T-cell (primary cell): ENCODE measurements around the gene ARR3. TPM values are rescaled to one million over a fixed set of nuclear protein-coding genes. Genes with fewer than 3 reads are reported as not detected.
"Not testable (repeated sequence)": the region's sequence is repeated elsewhere in the genome, so short reads cannot be mapped to it uniquely, and the experiment has no call there.

Experiments
- ATAC-seq, 4 experiments: fragments of 200-7000 bp in 3 of 4; fragments of 150-1000 bp in 1 of 4; cut with Tn5 transposase; replicated peaks in 1 of 4; 1 replicate in 3 of 4; 2 replicates in 1 of 4; pipeline ENCODE4 v1.10.0; 2021; ENCODE audit warnings: moderate library complexity in 3 of 4, mild to moderate bottlenecking in 2 of 4, moderate number of reproducible peaks in 1 of 4
- CTCF ChIA-PET, 2 donors: fragments of 300-600 bp; sonication (Branson Sonifier 250); formaldehyde crosslinking; loops; one replicate each; lab custom pipeline; 2022; ENCODE audit warnings: antibody characterized with exemption in 2 of 2; lab: Charles Lee
- POLR2A ChIA-PET, 2 donors: fragments of 300-600 bp; sonication (Branson Sonifier 250); formaldehyde crosslinking; loops; one replicate each; lab custom pipeline; 2022; ENCODE audit warnings: antibody characterized with exemption in 2 of 2; lab: Charles Lee
- DNase-seq, 35 experiments: peaks; one replicate each; pipeline versions ENCODE4 v3.0.0 to v3.0.0-alpha.2; 2013 to 2023
- H3K27ac ChIP-seq: one replicate; pipeline ENCODE4 v1.5.1; 2013; ENCODE audit warnings: low read length
- H3K27me3 ChIP-seq, 2 experiments: replicated peaks in 1 of 2; 1 replicate in 1 of 2; 2 replicates in 1 of 2; pipeline versions ENCODE4 v1.6.1 to v1.7.0; 2013; ENCODE audit warnings: low read length in 1 of 2, mixed read lengths in 1 of 2; ENCODE audit not compliant: control insufficient read depth in 2 of 2, insufficient read depth in 2 of 2; ENCODE audit errors: extremely low read depth in 1 of 2
- H3K36me3 ChIP-seq, 2 donors: 1 replicate in 1 of 2; 2 replicates in 1 of 2; pipeline versions ENCODE4 v1.6.1 to v1.7.0; 2013; ENCODE audit warnings: low read length in 1 of 2; ENCODE audit not compliant: control insufficient read depth in 2 of 2, insufficient read depth in 1 of 2; ENCODE audit errors: extremely low read depth in 1 of 2
- H3K4me1 ChIP-seq, 2 experiments: 1 replicate in 1 of 2; 2 replicates in 1 of 2; pipeline versions ENCODE4 v1.6.1 to v1.7.0; 2013; ENCODE audit warnings: low read length in 2 of 2, mixed read lengths in 1 of 2; ENCODE audit not compliant: insufficient read depth in 2 of 2, control insufficient read depth in 1 of 2; ENCODE audit errors: extremely low read depth in 1 of 2
- H3K4me3 ChIP-seq, 2 donors: 1 replicate in 1 of 2; 2 replicates in 1 of 2; pipeline versions ENCODE4 v1.5.1 to v1.7.0; 2013; ENCODE audit warnings: mild to moderate bottlenecking in 2 of 2, low read length in 1 of 2, moderate library complexity in 1 of 2; ENCODE audit not compliant: control insufficient read depth in 1 of 2; ENCODE audit errors: extremely low read depth in 1 of 2
- H3K9me3 ChIP-seq: 2 replicates; pipeline ENCODE4 v1.7.0; 2013
- H3K27ac Mint-ChIP-seq, 2 donors: one replicate each; pipeline ENCODE4 v1.8.0; 2020 to 2021; ENCODE audit warnings: mild to moderate bottlenecking in 2 of 2, mixed read lengths in 2 of 2
- H3K27me3 Mint-ChIP-seq, 2 donors: one replicate each; pipeline ENCODE4 v1.8.0; 2021 to 2022; ENCODE audit warnings: mixed read lengths in 2 of 2
- H3K36me3 Mint-ChIP-seq: one replicate; pipeline ENCODE4 v1.8.0; 2021; ENCODE audit warnings: mixed read lengths
- H3K4me1 Mint-ChIP-seq, 3 donors: one replicate each; pipeline ENCODE4 v1.8.0; 2020 to 2022; ENCODE audit warnings: mixed read lengths in 3 of 3, mild to moderate bottlenecking in 1 of 3
- H3K4me3 Mint-ChIP-seq, 3 donors: one replicate each; pipeline ENCODE4 v1.8.0; 2020 to 2022; ENCODE audit warnings: mild to moderate bottlenecking in 3 of 3, mixed read lengths in 3 of 3, moderate library complexity in 3 of 3
- H3K9me3 Mint-ChIP-seq, 3 donors: one replicate each; pipeline ENCODE4 v1.8.0; 2020 to 2022; ENCODE audit warnings: mixed read lengths in 3 of 3
- WGBS: methylation state at CpG from one replicate; pipeline ENCODE4 v1.1.5; 2013; ENCODE audit warnings: missing lambda C conversion rate; ENCODE audit not compliant: insufficient coverage; 5-methylcytosine and 5-hydroxymethylcytosine counted together
- total RNA-seq, 35 experiments: library from RNA in 6 of 35; stranded (reverse) in 6 of 35; fragments of 120-200 nt in 1 of 35; gene quantifications; one replicate each; pipeline versions ENCODE4 v1.2.1 to v1.2.4 and lab custom pipeline; 2013 to 2026

ARR3 gene
- total RNA-seq, 5 donors from 2014 or later (not counting 1 experiment from before 2014, with no cell fraction given), result not detected

DNA sequence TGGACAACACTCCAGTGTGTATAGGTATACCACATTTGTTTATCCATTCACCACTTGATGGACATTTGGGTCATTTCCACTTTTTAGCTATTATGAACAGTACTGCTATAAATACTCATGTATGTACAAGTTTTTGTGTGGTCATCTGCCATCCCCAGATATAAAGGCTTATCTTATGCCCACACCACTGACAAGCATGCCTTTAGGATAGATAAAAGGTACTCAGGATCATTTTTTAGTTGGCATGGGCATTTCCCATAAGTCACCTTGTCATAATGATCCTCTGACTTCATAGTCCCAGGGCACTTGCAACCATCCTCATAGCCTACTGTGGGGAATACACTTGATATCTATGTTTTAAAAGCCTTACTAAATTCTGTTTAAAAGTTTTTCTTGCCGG lies 27.4 kb upstream of the ARR3 start:
- Mint-ChIP-seq H3K4me1 (no peaks in the 10 kb centered on the region), H3K27ac (no peak overlapping the region)

DNA sequence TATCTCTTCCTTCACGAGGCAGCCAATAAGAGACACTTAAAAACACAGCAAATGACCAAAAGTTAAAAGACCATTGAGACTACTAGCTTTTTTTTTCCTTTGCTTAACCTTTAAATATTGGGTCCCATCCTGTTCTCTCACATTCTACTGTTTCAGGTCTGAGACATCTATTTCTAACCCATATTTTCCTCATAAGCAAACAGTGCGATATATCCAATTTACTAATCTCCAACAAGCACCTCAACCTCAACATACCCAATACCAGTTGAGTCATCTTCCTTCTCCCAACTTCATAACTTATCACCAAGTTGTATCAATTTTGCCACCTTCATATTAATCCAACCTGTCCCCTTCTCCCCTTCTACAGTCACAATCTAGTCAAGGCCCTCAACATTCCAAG lies 26.6 kb upstream of the ARR3 start:
- no peak overlapping the region for H3K27ac Mint-ChIP-seq
- no peaks in the 10 kb centered on the region for H3K4me1 Mint-ChIP-seq
- H3K9me3 Mint-ChIP-seq, result no peaks in the 10 kb centered on the region
- peaks cover 2 to 5% of the 10 kb centered on the region in 2 donors for H3K27me3 Mint-ChIP-seq
- no peaks in the 10 kb centered on the region for H3K27me3 ChIP-seq
- H3K36me3 ChIP-seq, result no peaks in the 10 kb centered on the region
- POLR2A ChIA-PET, result no interaction called here
- DNase-seq, result no peak
- H3K9me3 ChIP-seq, result no peaks in the 10 kb centered on the region
- no peak overlapping the region for H3K4me3 ChIP-seq
- no peak overlapping the region for H3K4me3 Mint-ChIP-seq
- no peak overlapping the region for H3K27ac ChIP-seq
- H3K36me3 Mint-ChIP-seq, result no peaks in the 10 kb centered on the region
- WGBS, result no CpG with 5 or more reads among the region's 2 CpGs
- ATAC-seq, result no peak
- H3K4me1 ChIP-seq, result no peaks in the 10 kb centered on the region
- CTCF ChIA-PET, result no interaction called here

More for the DNA sequence above, 27.4 kb upstream of the ARR3 start:
- no peaks in the 10 kb centered on the region for H3K36me3 ChIP-seq
- no peaks in the 10 kb centered on the region for H3K4me1 ChIP-seq
- POLR2A ChIA-PET, result no interaction called here
- no peak for DNase-seq
- H3K27ac ChIP-seq, result no peak overlapping the region
- H3K9me3 Mint-ChIP-seq, result no peaks in the 10 kb centered on the region
- peaks cover 2 to 5% of the 10 kb centered on the region in 2 donors for H3K27me3 Mint-ChIP-seq
- no peaks in the 10 kb centered on the region for H3K36me3 Mint-ChIP-seq
- H3K27me3 ChIP-seq, result no peaks in the 10 kb centered on the region
- no CpG with 5 or more reads among the region's 1 CpG for WGBS
- CTCF ChIA-PET, result interaction anchor here in 1 of 2 donors (0.6 kb wide), 1 partner anchor 67 kb away, joined by 3 read pairs; no protein-coding TSS in a partner anchor
- no peak for ATAC-seq
- no peak overlapping the region for H3K4me3 ChIP-seq
- no peak overlapping the region for H3K4me3 Mint-ChIP-seq
- no peaks in the 10 kb centered on the region for H3K9me3 ChIP-seq

DNA sequence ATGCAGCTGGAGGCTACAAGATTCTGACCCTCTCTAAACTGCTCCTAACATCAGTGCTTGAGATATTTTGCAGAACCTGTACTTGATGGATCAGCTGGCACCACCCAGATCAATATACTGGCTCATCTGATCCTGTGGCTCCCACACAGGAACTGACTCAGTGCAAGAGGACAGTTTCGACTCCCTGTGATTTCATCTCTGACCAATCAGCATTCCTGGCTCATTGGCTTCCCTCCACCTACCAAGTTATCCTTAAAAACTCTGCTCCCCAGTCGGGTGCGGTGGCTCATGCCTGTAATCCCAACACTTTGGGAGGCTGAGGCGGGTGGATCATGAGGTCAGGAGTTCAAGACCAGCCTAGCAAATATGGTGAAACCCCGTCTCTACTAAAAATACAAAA lies 24.5 kb upstream of the ARR3 start:
- ATAC-seq, H3K27ac Mint-ChIP-seq, DNase-seq, H3K27me3 ChIP-seq, H3K4me3 ChIP-seq, H3K4me1 Mint-ChIP-seq, H3K36me3 ChIP-seq, H3K27ac ChIP-seq, H3K4me1 ChIP-seq, H3K9me3 ChIP-seq, H3K4me3 Mint-ChIP-seq, POLR2A ChIA-PET, H3K27me3 Mint-ChIP-seq, H3K9me3 Mint-ChIP-seq, H3K36me3 Mint-ChIP-seq, CTCF ChIA-PET: not testable (repeated sequence)
- 20% methylated on average over 1 of the region's 5 CpGs for WGBS

DNA sequence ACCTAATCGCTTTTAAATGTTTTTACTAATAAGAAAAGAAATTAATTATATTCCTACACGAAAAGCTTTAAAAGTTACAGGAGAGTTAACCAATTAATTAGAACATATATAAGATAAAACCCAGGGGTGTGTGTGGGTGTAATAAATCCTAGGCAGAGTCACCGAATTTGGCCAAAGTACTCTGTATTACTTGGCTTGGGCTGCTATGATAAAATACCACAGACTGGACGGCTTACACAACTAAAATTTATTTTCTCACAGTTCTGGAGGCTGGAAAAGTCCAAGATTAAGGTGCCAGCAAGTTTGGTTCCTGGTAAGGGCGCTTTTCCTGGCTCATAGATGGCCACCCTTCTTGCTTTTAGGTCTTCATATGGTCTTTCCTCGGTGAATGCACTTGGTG lies 23.3 kb upstream of the ARR3 start:
- no peak overlapping the region for H3K4me3 Mint-ChIP-seq
- Histone ChIP-seq H3K27me3 (no peaks in the 10 kb centered on the region), H3K36me3 (no peaks in the 10 kb centered on the region), H3K4me3 (no peak overlapping the region), H3K4me1 (no peaks in the 10 kb centered on the region), H3K27ac (no peak overlapping the region), H3K9me3 (no peaks in the 10 kb centered on the region)
- CTCF ChIA-PET, result no interaction called here
- POLR2A ChIA-PET, result no interaction called here
- WGBS, result no CpG with 5 or more reads among the region's 6 CpGs
- ATAC-seq, result no peak
- no peaks in the 10 kb centered on the region for H3K4me1 Mint-ChIP-seq
- H3K27me3 Mint-ChIP-seq, result peaks cover 0 to 9% of the 10 kb centered on the region in 2 donors
- H3K36me3 Mint-ChIP-seq, result no peaks in the 10 kb centered on the region
- H3K9me3 Mint-ChIP-seq, result no peaks in the 10 kb centered on the region
- DNase-seq, result no peak
- no peak overlapping the region for H3K27ac Mint-ChIP-seq

DNA sequence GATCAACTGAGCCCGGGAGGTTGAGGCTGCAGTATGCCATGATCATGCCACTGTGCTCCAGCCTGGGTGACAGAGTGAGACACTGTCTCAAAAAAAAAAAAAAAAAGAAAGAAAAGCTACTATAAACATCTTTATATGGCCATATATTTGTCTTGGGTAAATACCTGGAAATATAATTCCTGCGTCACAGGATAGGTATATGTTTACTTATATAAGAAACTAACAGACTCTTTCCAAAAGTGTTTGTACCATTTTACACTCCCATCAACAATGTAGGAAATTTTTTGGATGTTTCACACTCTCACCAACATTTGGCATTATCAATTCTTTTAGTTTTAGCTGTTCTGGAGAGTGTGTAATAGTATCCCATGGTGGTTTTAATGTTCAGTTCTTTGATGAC lies 20.9 kb upstream of the ARR3 start:
- no peak overlapping the region for H3K4me3 Mint-ChIP-seq
- CTCF ChIA-PET, result no interaction called here
- no peak overlapping the region for H3K27ac Mint-ChIP-seq
- H3K27ac ChIP-seq, result no peak overlapping the region
- no peaks in the 10 kb centered on the region for H3K9me3 Mint-ChIP-seq
- WGBS, result no CpG with 5 or more reads among the region's 2 CpGs
- H3K27me3 ChIP-seq, result no peaks in the 10 kb centered on the region
- H3K36me3 ChIP-seq, result no peaks in the 10 kb centered on the region
- H3K4me3 ChIP-seq, result no peak overlapping the region
- no peaks in the 10 kb centered on the region for H3K9me3 ChIP-seq
- H3K27me3 Mint-ChIP-seq, result peaks cover 0 to 9% of the 10 kb centered on the region in 2 donors
- H3K4me1 ChIP-seq, result no peaks in the 10 kb centered on the region
- H3K4me1 Mint-ChIP-seq, result no peaks in the 10 kb centered on the region
- DNase-seq, result no peak
- POLR2A ChIA-PET, result no interaction called here
- no peak for ATAC-seq
- H3K36me3 Mint-ChIP-seq, result no peaks in the 10 kb centered on the region

DNA sequence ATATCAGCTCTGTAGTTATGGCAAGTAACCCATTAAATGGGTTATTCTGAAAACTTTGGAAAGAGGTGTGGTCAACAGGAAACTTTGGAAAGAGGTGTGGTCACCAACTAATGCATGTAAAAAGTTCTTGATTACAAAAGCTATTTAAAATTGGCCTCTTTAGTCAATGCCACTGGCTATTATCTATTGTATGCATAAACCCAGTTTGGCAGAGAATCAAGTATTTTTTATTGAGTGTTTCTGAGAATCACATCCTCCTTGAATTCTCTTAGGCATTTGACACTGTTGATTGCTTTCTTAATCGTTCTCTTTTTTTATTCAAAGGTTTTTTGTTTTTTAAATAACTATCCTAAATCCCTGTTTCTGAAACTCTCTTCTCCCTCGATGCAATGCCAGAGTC lies 15.6 kb upstream of the ARR3 start:
- Mint-ChIP-seq H3K4me3 (no peak overlapping the region), H3K27me3 (peaks cover 0 to 16% of the 10 kb centered on the region in 2 donors), H3K4me1 (no peaks in the 10 kb centered on the region), H3K27ac (no peak overlapping the region), H3K36me3 (peaks cover 22% of the 10 kb centered on the region), H3K9me3 (no peaks in the 10 kb centered on the region)
- no CpG with 5 or more reads among the region's 2 CpGs for WGBS
- ChIA-PET POLR2A (no interaction called here), CTCF (no interaction called here)
- Histone ChIP-seq H3K4me3 (no peak overlapping the region), H3K9me3 (no peaks in the 10 kb centered on the region), H3K36me3 (no peaks in the 10 kb centered on the region), H3K4me1 (no peaks in the 10 kb centered on the region), H3K27ac (no peak overlapping the region), H3K27me3 (no peaks in the 10 kb centered on the region)
- DNase-seq, result no peak
- no peak for ATAC-seq
